HG03139 (cell line): ENCODE data around the gene ITIH5.

Experiments
- ATAC-seq: cut with Tn5 transposase; IDR thresholded peaks from one replicate; pipeline ENCODE4 v1.9.1; 2021; ENCODE audit not compliant: unreplicated experiment

Gene ITIH5

GRCh38 chr10:7525314-7526016, 141.3 kb downstream of the ITIH5 start:
- peak; percentile 56 for ATAC-seq

GRCh38 chr10:7523656-7524055, 143.1 kb downstream of the ITIH5 start:
- ATAC-seq, result no peak

GRCh38 chr10:7520507-7521485, 146.0 kb downstream of the ITIH5 start:
- ATAC-seq, result peak; percentile 82

GRCh38 chr10:7519351-7519750, 147.4 kb downstream of the ITIH5 start:
- no peak for ATAC-seq

- ATAC-seq, result no peak
Measured at GRCh38 chr10:7518693-7519092, 148.1 kb downstream of the ITIH5 start.

GRCh38 chr10:7515439-7515838, 151.3 kb downstream of the ITIH5 start:
- ATAC-seq, result no peak

- ATAC-seq, result no peak
Measured at GRCh38 chr10:7513936-7514335, 152.8 kb downstream of the ITIH5 start.

- no peak for ATAC-seq
Measured at GRCh38 chr10:7513455-7513854, 153.3 kb downstream of the ITIH5 start.

GRCh38 chr10:7512487-7512886, 154.3 kb downstream of the ITIH5 start:
- ATAC-seq, result no peak

- ATAC-seq, result no peak
Measured at GRCh38 chr10:7511612-7512011, 155.2 kb downstream of the ITIH5 start.
